Measurements from ENCODE around the gene ITGA4.

- TF ChIP-seq, protein P1, sequence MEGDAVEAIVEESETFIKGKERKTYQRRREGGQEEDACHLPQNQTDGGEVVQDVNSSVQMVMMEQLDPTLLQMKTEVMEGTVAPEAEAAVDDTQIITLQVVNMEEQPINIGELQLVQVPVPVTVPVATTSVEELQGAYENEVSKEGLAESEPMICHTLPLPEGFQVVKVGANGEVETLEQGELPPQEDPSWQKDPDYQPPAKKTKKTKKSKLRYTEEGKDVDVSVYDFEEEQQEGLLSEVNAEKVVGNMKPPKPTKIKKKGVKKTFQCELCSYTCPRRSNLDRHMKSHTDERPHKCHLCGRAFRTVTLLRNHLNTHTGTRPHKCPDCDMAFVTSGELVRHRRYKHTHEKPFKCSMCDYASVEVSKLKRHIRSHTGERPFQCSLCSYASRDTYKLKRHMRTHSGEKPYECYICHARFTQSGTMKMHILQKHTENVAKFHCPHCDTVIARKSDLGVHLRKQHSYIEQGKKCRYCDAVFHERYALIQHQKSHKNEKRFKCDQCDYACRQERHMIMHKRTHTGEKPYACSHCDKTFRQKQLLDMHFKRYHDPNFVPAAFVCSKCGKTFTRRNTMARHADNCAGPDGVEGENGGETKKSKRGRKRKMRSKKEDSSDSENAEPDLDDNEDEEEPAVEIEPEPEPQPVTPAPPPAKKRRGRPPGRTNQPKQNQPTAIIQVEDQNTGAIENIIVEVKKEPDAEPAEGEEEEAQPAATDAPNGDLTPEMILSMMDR (IDR thresholded peaks at IDR 0.05): no peak
- no peak for TF ChIP-seq EZH2 (IDR thresholded peaks at IDR 0.05; ENCODE audit: borderline replicate concordance, insufficient read depth, low read depth, low read length, poor library complexity, severe bottlenecking)
These were observed 69.9 kb downstream of the ITGA4 start for GRCh38 chr2:181527058-181527457.

All from B cell (primary cell).